Left colon (tissue), 2 donors: Measurements from ENCODE around the gene GGTLC2. TPM values are rescaled to one million over a fixed set of nuclear protein-coding genes. Genes with fewer than 3 reads are reported as not detected.
"Not testable (repeated sequence)": the region's sequence is repeated elsewhere in the genome, so short reads cannot be mapped to it uniquely, and the experiment has no call there.

Experiments
- ATAC-seq: fragments of 200-7000 bp; cut with Tn5 transposase; one replicate; pipeline ENCODE4 v1.9.1; 2020; ENCODE audit warnings: mild to moderate bottlenecking, moderate library complexity
- DNase-seq, 2 donors: peaks; one replicate each; pipeline ENCODE4 v3.0.0-alpha.2; 2020
- intact Hi-C, 2 donors: fragments of 100-400 bp; cut with DNase I in 1 of 2; cut with micrococcal nuclease in 1 of 2; formaldehyde crosslinking; loops; one replicate each; pipeline versions ENCODE4 v1.11.2 to v1.14.0; 2022; cut with DNase I, micrococcal nuclease
- total RNA-seq, 2 donors: library from RNA; stranded (reverse); fragmentation: NEBNext Ultra II Directional; extraction: Animal tissue kit (Norgen Biotek cat#: 25700); gene quantifications; one replicate each; pipeline ENCODE4 v1.2.1, GENCODE V29; 2021
- donor health status: DM: no; HTN: no; CAD: no.
- donor health status: DM: yes; HTN: yes; CAD: no.

Gene GGTLC2
- total RNA-seq, 2 donors from 2014 or later = 0.45 TPM; not detected in 1

- ATAC-seq, DNase-seq, intact Hi-C loops: not testable (repeated sequence)
Observed at GRCh38 chr22:22632226-22632625, 12.2 kb upstream of the GGTLC2 start.

GRCh38 chr22:22633533-22633932 lies 10.9 kb upstream of the GGTLC2 start:
- intact Hi-C loops, DNase-seq, ATAC-seq: not testable (repeated sequence)

GRCh38 chr22:22636260-22636659 lies 8.2 kb upstream of the GGTLC2 start:
- ATAC-seq, DNase-seq, intact Hi-C loops: not testable (repeated sequence)

- intact Hi-C loops, ATAC-seq, DNase-seq: not testable (repeated sequence)
Observed at GRCh38 chr22:22638313-22638712, 6.1 kb upstream of the GGTLC2 start.

- DNase-seq, intact Hi-C loops, ATAC-seq: not testable (repeated sequence)
Observed at GRCh38 chr22:22642255-22642654, 2.2 kb upstream of the GGTLC2 start.

GRCh38 chr22:22645969-22646368 lies 1.6 kb downstream of the GGTLC2 start:
- ATAC-seq, DNase-seq, intact Hi-C loops: not testable (repeated sequence)

- DNase-seq, intact Hi-C loops, ATAC-seq: not testable (repeated sequence)
Observed at GRCh38 chr22:22647952-22648351, 3.5 kb downstream of the GGTLC2 start.

GRCh38 chr22:22648863-22649536 lies 4.6 kb downstream of the GGTLC2 start:
- intact Hi-C loops, DNase-seq: not testable (repeated sequence)

GRCh38 chr22:22649761-22650160 lies 5.3 kb downstream of the GGTLC2 start:
- intact Hi-C loops, DNase-seq, ATAC-seq: not testable (repeated sequence)

More at GRCh38 chr22:22648863-22649536, 4.6 kb downstream of the GGTLC2 start:
- not testable (repeated sequence) for ATAC-seq

GRCh38 chr22:22650398-22650797 lies 6.0 kb downstream of the GGTLC2 start:
- DNase-seq, ATAC-seq, intact Hi-C loops: not testable (repeated sequence)

- ATAC-seq, intact Hi-C loops, DNase-seq: not testable (repeated sequence)
Observed at GRCh38 chr22:22650803-22651515, 6.5 kb downstream of the GGTLC2 start.

GRCh38 chr22:22651593-22651992 lies 7.2 kb downstream of the GGTLC2 start:
- ATAC-seq, intact Hi-C loops: not testable (repeated sequence)
- DNase-seq = peak in 1 of 2 donors; percentile 16

GRCh38 chr22:22652102-22652501 lies 7.7 kb downstream of the GGTLC2 start:
- ATAC-seq, intact Hi-C loops, DNase-seq: not testable (repeated sequence)

GRCh38 chr22:22652573-22652972 lies 8.2 kb downstream of the GGTLC2 start:
- intact Hi-C loops, ATAC-seq, DNase-seq: not testable (repeated sequence)

GRCh38 chr22:22653677-22654381 lies 9.4 kb downstream of the GGTLC2 start:
- DNase-seq, intact Hi-C loops, ATAC-seq: not testable (repeated sequence)

- ATAC-seq = no peak
- intact Hi-C loops = no loop called here
- DNase-seq = no peak
Observed at GRCh38 chr22:22655452-22656290, 11.3 kb downstream of the GGTLC2 start.

GRCh38 chr22:22657712-22658111 lies 13.3 kb downstream of the GGTLC2 start:
- DNase-seq = no peak
- intact Hi-C loops = no loop called here
- ATAC-seq = no peak

- ATAC-seq (no peak), DNase-seq (no peak)
- intact Hi-C loops = no loop called here
Observed at GRCh38 chr22:22661275-22661674, 16.9 kb downstream of the GGTLC2 start.
